Muscle of leg (tissue), 11 donors: ENCODE results near the gene ETHE1. TPM values are rescaled to one million over a fixed set of nuclear protein-coding genes. Genes with fewer than 3 reads are reported as not detected.
"Not testable (repeated sequence)": the region's sequence is repeated elsewhere in the genome, so short reads cannot be mapped to it uniquely, and the experiment has no call there.

Experiments used
- DNase-seq: peaks from one replicate; pipeline ENCODE4 v3.0.0; 2013
- H3K27ac ChIP-seq: one replicate; pipeline ENCODE4 v1.5.1; 2013; ENCODE audit warnings: mild to moderate bottlenecking, low read length, control low read depth
- H3K27me3 ChIP-seq: one replicate; pipeline ENCODE4 v1.6.1; 2013; ENCODE audit warnings: low read length; ENCODE audit not compliant: control insufficient read depth, insufficient read depth
- H3K36me3 ChIP-seq: one replicate; pipeline ENCODE4 v1.6.1; 2013; ENCODE audit warnings: low read length; ENCODE audit not compliant: control insufficient read depth, insufficient read depth
- H3K4me1 ChIP-seq: one replicate; pipeline ENCODE4 v1.6.1; 2013; ENCODE audit warnings: low read length; ENCODE audit not compliant: control insufficient read depth, insufficient read depth
- H3K4me3 ChIP-seq: one replicate; pipeline ENCODE4 v1.5.1; 2013; ENCODE audit warnings: low read length, control low read depth
- H3K9me3 ChIP-seq: replicated peaks from 2 replicates; pipeline ENCODE4 v1.6.1; 2013; ENCODE audit warnings: low read depth, low read length; ENCODE audit not compliant: control insufficient read depth
- WGBS: methylation state at CpG from one replicate; pipeline ENCODE4 v1.1.5; 2013; ENCODE audit warnings: missing lambda C conversion rate; ENCODE audit not compliant: insufficient coverage; 5-methylcytosine and 5-hydroxymethylcytosine counted together
- polyA plus RNA-seq, 8 donors: library from polyadenylated mRNA; unstranded; fragments of 120-200 nt; gene quantifications; one replicate each; pipeline versions ENCODE4 v1.2.1 to v1.2.3, GENCODE V29; 2013; ENCODE audit warnings: inconsistent platforms in 1 of 8, low replicate concordance in 1 of 8; ENCODE audit not compliant: insufficient read length in 8 of 8, insufficient read depth in 1 of 8
- total RNA-seq: library from RNA; stranded (reverse); fragments of 120-200 nt; gene quantifications from one replicate; pipeline ENCODE4 v1.2.4, GENCODE V29; 2013

ETHE1 gene
- total and polyA plus RNA-seq, 9 donors = 12.0 to 22.5 (median 17.1) TPM

GRCh38 chr19:43524922-43525835 lies 1.8 kb downstream of the ETHE1 start:
- 2% methylated on average over 7 of the region's 12 CpGs for WGBS

GRCh38 chr19:43523696-43524095 lies 3.3 kb downstream of the ETHE1 start:
- WGBS = 96% methylated on average over 6 of the region's 8 CpGs
- H3K36me3 ChIP-seq, H3K27me3 ChIP-seq, DNase-seq, H3K27ac ChIP-seq, H3K9me3 ChIP-seq, H3K4me3 ChIP-seq: not testable (repeated sequence)
- H3K4me1 ChIP-seq = peaks cover 24% of the 10 kb centered on the region

More at GRCh38 chr19:43524922-43525835, 1.8 kb downstream of the ETHE1 start:
- Histone ChIP-seq H3K4me3 (peak overlapping the region; percentile 73), H3K4me1 (peaks cover 24% of the 10 kb centered on the region), H3K27ac (peak overlapping the region; percentile 29), H3K27me3 (no peaks in the 10 kb centered on the region), H3K9me3 (no peaks in the 10 kb centered on the region), H3K36me3 (no peaks in the 10 kb centered on the region)
- peak; percentile 57 for DNase-seq

- no peak for DNase-seq
- no peaks in the 10 kb centered on the region for H3K9me3 ChIP-seq
- H3K36me3 ChIP-seq = no peaks in the 10 kb centered on the region
- peaks cover 24% of the 10 kb centered on the region for H3K4me1 ChIP-seq
- no peaks in the 10 kb centered on the region for H3K27me3 ChIP-seq
- WGBS = 100% methylated on average over 1 of the region's 5 CpGs
- no peak overlapping the region for H3K27ac ChIP-seq
- H3K4me3 ChIP-seq = no peak overlapping the region
Measured at GRCh38 chr19:43522929-43523328, 4.1 kb downstream of the ETHE1 start.

GRCh38 chr19:43519436-43520088 lies 7.4 kb downstream of the ETHE1 start:
- Histone ChIP-seq H3K27ac (no peak overlapping the region), H3K4me3 (no peak overlapping the region), H3K9me3 (no peaks in the 10 kb centered on the region), H3K36me3 (no peaks in the 10 kb centered on the region), H3K4me1 (no peaks in the 10 kb centered on the region), H3K27me3 (no peaks in the 10 kb centered on the region)
- peak; percentile 88 for DNase-seq
- WGBS = 67% methylated on average over 3 of the region's 10 CpGs

GRCh38 chr19:43518051-43518450 lies 8.9 kb downstream of the ETHE1 start:
- DNase-seq = no peak
- Histone ChIP-seq H3K36me3 (no peaks in the 10 kb centered on the region), H3K27me3 (no peaks in the 10 kb centered on the region), H3K4me3 (no peak overlapping the region), H3K4me1 (no peaks in the 10 kb centered on the region), H3K9me3 (no peaks in the 10 kb centered on the region), H3K27ac (no peak overlapping the region)
- no CpG with 5 or more reads among the region's 4 CpGs for WGBS

GRCh38 chr19:43512399-43512798 lies 14.6 kb downstream of the ETHE1 start:
- DNase-seq, H3K4me3 ChIP-seq, H3K27me3 ChIP-seq, H3K9me3 ChIP-seq, H3K27ac ChIP-seq, H3K4me1 ChIP-seq: not testable (repeated sequence)
- peaks cover 15% of the 10 kb centered on the region for H3K36me3 ChIP-seq

- Histone ChIP-seq H3K27me3 (no peaks in the 10 kb centered on the region), H3K36me3 (peaks cover 19% of the 10 kb centered on the region), H3K4me3 (no peak overlapping the region), H3K27ac (no peak overlapping the region), H3K9me3 (no peaks in the 10 kb centered on the region), H3K4me1 (no peaks in the 10 kb centered on the region)
- DNase-seq = no peak
- 96% methylated on average over 4 of the region's 5 CpGs for WGBS
Measured at GRCh38 chr19:43511324-43511723, 15.7 kb downstream of the ETHE1 start.

- Histone ChIP-seq H3K4me1 (no peaks in the 10 kb centered on the region), H3K36me3 (peaks cover 23% of the 10 kb centered on the region), H3K4me3 (no peak overlapping the region), H3K27ac (no peak overlapping the region), H3K27me3 (no peaks in the 10 kb centered on the region), H3K9me3 (no peaks in the 10 kb centered on the region)
- 100% methylated on average over 5 of the region's 9 CpGs for WGBS
- no peak for DNase-seq
Measured at GRCh38 chr19:43510713-43511112, 16.3 kb downstream of the ETHE1 start.

- no peaks in the 10 kb centered on the region for H3K27me3 ChIP-seq
- no peak overlapping the region for H3K27ac ChIP-seq
- no peaks in the 10 kb centered on the region for H3K9me3 ChIP-seq
- H3K4me1 ChIP-seq = peaks cover 19% of the 10 kb centered on the region
- WGBS = no CpG with 5 or more reads among the region's 2 CpGs
- peaks cover 23% of the 10 kb centered on the region for H3K36me3 ChIP-seq
- no peak overlapping the region for H3K4me3 ChIP-seq
- DNase-seq = no peak
Measured at GRCh38 chr19:43507880-43508279, 19.1 kb downstream of the ETHE1 start.

GRCh38 chr19:43506629-43507028 lies 20.4 kb downstream of the ETHE1 start:
- WGBS = no CpG with 5 or more reads among the region's 5 CpGs
- Histone ChIP-seq H3K4me1 (peaks cover 26% of the 10 kb centered on the region), H3K4me3 (no peak overlapping the region), H3K36me3 (peaks cover 23% of the 10 kb centered on the region), H3K9me3 (no peaks in the 10 kb centered on the region), H3K27ac (no peak overlapping the region), H3K27me3 (peaks cover 12% of the 10 kb centered on the region)
- DNase-seq = no peak
